SK-N-SH (cell line): Measurements from ENCODE around the gene SCN3A.

Source experiments
- CTCF ChIP-seq: fragments of 200-600 bp; sonication (generic); IDR thresholded peaks from 2 replicates; pipeline ENCODE4 v1.6.1; 2017; ENCODE audit warnings: antibody characterized with exemption, mild to moderate bottlenecking, moderate library complexity
- RXRA ChIP-seq: IDR thresholded peaks from 2 replicates; pipeline ENCODE4 v1.4.0; 2012; ENCODE audit warnings: low read depth, mild to moderate bottlenecking, borderline replicate concordance

DNA sequence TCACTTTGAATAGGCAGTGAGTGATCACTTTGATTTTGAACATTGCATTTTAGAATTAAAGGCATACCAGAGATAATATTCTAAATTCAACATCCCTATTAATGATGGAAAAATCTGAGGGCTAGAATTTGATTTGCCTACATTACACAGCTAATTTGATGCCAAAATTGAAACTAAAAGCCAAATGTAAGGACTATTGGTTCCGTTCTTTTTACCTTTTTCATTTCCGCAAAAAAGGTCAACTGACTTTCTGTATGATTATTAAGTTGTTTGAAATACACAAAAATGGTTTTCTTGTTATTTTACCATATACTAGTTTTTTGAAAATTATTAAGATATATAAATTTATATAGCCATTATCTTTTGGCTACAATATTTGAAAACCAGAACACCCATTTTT is 117.5 kb downstream of the SCN3A start:
- TF ChIP-seq CTCF, result no peak
- TF ChIP-seq RXRA, result no peak
